NT2/D1 (cell line): ENCODE results near the gene GPR158.

Source experiments
- DNase-seq: peaks from one replicate; pipeline ENCODE4 v3.0.0-alpha.2; 2011; ENCODE audit warnings: low read depth, low spot score
- H3K27me3 ChIP-seq: 2 replicates; pipeline ENCODE4 v1.6.0; 2011; ENCODE audit warnings: mild to moderate bottlenecking; ENCODE audit not compliant: insufficient read length, insufficient read depth
- H3K36me3 ChIP-seq: 2 replicates; pipeline ENCODE4 v1.6.1; 2011; ENCODE audit warnings: mild to moderate bottlenecking, low read length, mixed read lengths; ENCODE audit not compliant: insufficient read depth, insufficient read length
- H3K4me1 ChIP-seq: 2 replicates; pipeline ENCODE4 v1.5.1; 2011; ENCODE audit not compliant: insufficient read depth, insufficient read length
- H3K4me3 ChIP-seq: 2 replicates; pipeline ENCODE4 v1.5.1; 2011; ENCODE audit warnings: low read depth; ENCODE audit not compliant: insufficient read length
- H3K9ac ChIP-seq: 2 replicates; pipeline ENCODE4 v1.6.0; 2011; ENCODE audit warnings: low read depth; ENCODE audit not compliant: insufficient read length
- H3K9me3 ChIP-seq: 2 replicates; pipeline ENCODE4 v1.5.1; 2011; ENCODE audit warnings: mild to moderate bottlenecking, low read length; ENCODE audit not compliant: insufficient read depth
- SUZ12 ChIP-seq: IDR thresholded peaks from 2 replicates; pipeline ENCODE4 v1.6.1; 2011; ENCODE audit not compliant: insufficient read length, insufficient read depth; ENCODE audit errors: extremely low read depth
- YY1 ChIP-seq: IDR thresholded peaks from 2 replicates; pipeline ENCODE4 v1.6.1; 2011; ENCODE audit not compliant: insufficient read length, insufficient read depth
- ZNF274 ChIP-seq: IDR thresholded peaks from 2 replicates; pipeline ENCODE4 v1.6.1; 2011; ENCODE audit warnings: mild to moderate bottlenecking, low read depth, low read length

The GPR158 gene

GRCh38 chr10:25232204-25232603 is 57.4 kb downstream of the GPR158 start:
- Histone ChIP-seq H3K4me1 (no peaks in the 10 kb centered on the region), H3K4me3 (no peak overlapping the region), H3K36me3 (no peaks in the 10 kb centered on the region), H3K9ac (no peak overlapping the region), H3K9me3 (no peaks in the 10 kb centered on the region), H3K27me3 (no peaks in the 10 kb centered on the region)
- DNase-seq: no peak
- TF ChIP-seq YY1 (no peak), ZNF274 (no peak), SUZ12 (no peak)

GRCh38 chr10:25245165-25245564 is 70.4 kb downstream of the GPR158 start:
- no peaks in the 10 kb centered on the region for H3K9me3 ChIP-seq
- DNase-seq: no peak
- no peaks in the 10 kb centered on the region for H3K36me3 ChIP-seq
- H3K4me3 ChIP-seq: no peak overlapping the region
- H3K9ac ChIP-seq: no peak overlapping the region
- H3K27me3 ChIP-seq: no peaks in the 10 kb centered on the region
- H3K4me1 ChIP-seq: no peaks in the 10 kb centered on the region
- no peak for TF ChIP-seq YY1
- TF ChIP-seq SUZ12: no peak
- TF ChIP-seq ZNF274: no peak

- Histone ChIP-seq H3K9me3 (peaks cover 17% of the 10 kb centered on the region; the same call in 1 of the 2 replicates), H3K27me3 (no peaks in the 10 kb centered on the region), H3K36me3 (no peaks in the 10 kb centered on the region), H3K4me3 (no peak overlapping the region), H3K4me1 (no peaks in the 10 kb centered on the region), H3K9ac (no peak overlapping the region)
- no peak for TF ChIP-seq SUZ12
- TF ChIP-seq ZNF274: no peak
- TF ChIP-seq YY1: no peak
- DNase-seq: no peak
Measured at GRCh38 chr10:25257646-25258045, 82.8 kb downstream of the GPR158 start.

- Histone ChIP-seq H3K4me1 (no peaks in the 10 kb centered on the region), H3K27me3 (no peaks in the 10 kb centered on the region), H3K4me3 (no peak overlapping the region), H3K36me3 (no peaks in the 10 kb centered on the region), H3K9ac (no peak overlapping the region), H3K9me3 (no peaks in the 10 kb centered on the region)
- DNase-seq: no peak
- TF ChIP-seq YY1 (no peak), SUZ12 (no peak), ZNF274 (no peak)
Measured at GRCh38 chr10:25261110-25261509, 86.3 kb downstream of the GPR158 start.

GRCh38 chr10:25261558-25261957 is 86.8 kb downstream of the GPR158 start:
- DNase-seq: no peak
- Histone ChIP-seq H3K9ac (no peak overlapping the region), H3K36me3 (no peaks in the 10 kb centered on the region), H3K4me3 (no peak overlapping the region), H3K9me3 (no peaks in the 10 kb centered on the region), H3K4me1 (no peaks in the 10 kb centered on the region), H3K27me3 (no peaks in the 10 kb centered on the region)
- no peak for TF ChIP-seq ZNF274
- TF ChIP-seq SUZ12: no peak
- TF ChIP-seq YY1: no peak

GRCh38 chr10:25263931-25264330 is 89.1 kb downstream of the GPR158 start:
- H3K27me3 ChIP-seq: no peaks in the 10 kb centered on the region
- no peaks in the 10 kb centered on the region for H3K36me3 ChIP-seq
- H3K4me1 ChIP-seq: no peaks in the 10 kb centered on the region
- no peak for TF ChIP-seq SUZ12
- no peak for TF ChIP-seq ZNF274
- TF ChIP-seq YY1: no peak
- no peak for DNase-seq
- H3K4me3 ChIP-seq: no peak overlapping the region
- H3K9ac ChIP-seq: no peak overlapping the region
- no peaks in the 10 kb centered on the region for H3K9me3 ChIP-seq

- Histone ChIP-seq H3K36me3 (no peaks in the 10 kb centered on the region), H3K9me3 (peaks cover 10% of the 10 kb centered on the region; the same call in 1 of the 2 replicates), H3K27me3 (no peaks in the 10 kb centered on the region), H3K4me3 (no peak overlapping the region), H3K9ac (no peak overlapping the region), H3K4me1 (no peaks in the 10 kb centered on the region)
- DNase-seq: no peak
- TF ChIP-seq ZNF274 (no peak), YY1 (no peak)
Measured at GRCh38 chr10:25278180-25278579, 103.4 kb downstream of the GPR158 start.

- Histone ChIP-seq H3K9me3 (peaks cover 14% of the 10 kb centered on the region), H3K4me3 (no peak overlapping the region), H3K4me1 (no peaks in the 10 kb centered on the region), H3K9ac (no peak overlapping the region), H3K36me3 (no peaks in the 10 kb centered on the region), H3K27me3 (no peaks in the 10 kb centered on the region)
- TF ChIP-seq SUZ12 (no peak), YY1 (no peak), ZNF274 (no peak)
- no peak for DNase-seq
Measured at GRCh38 chr10:25280076-25280475, 105.3 kb downstream of the GPR158 start.
